ENCODE data around the gene WNT1.

- TF ChIP-seq POLR2AphosphoS5 (IDR thresholded peaks at IDR 0.05; ENCODE audit: borderline replicate concordance, low read depth, low read length) = no peak
- no peak for TF ChIP-seq EZH2 (IDR thresholded peaks at IDR 0.05)
- no peak for TF ChIP-seq FOXP2 (optimal IDR thresholded peaks at IDR 0.05; ENCODE audit: control extremely low read depth, extremely low read length, insufficient read depth)
These were observed 17.3 kb upstream of the WNT1 start for GRCh38 chr12:48960834-48961233.
